DND-41 (cell line): ENCODE data around the gene KLK3.

Source experiments
- CTCF ChIP-seq: IDR thresholded peaks from 2 replicates; pipeline ENCODE4 v1.5.1; 2012; ENCODE audit warnings: borderline replicate concordance, low read length, moderate library complexity, mild to moderate bottlenecking; ENCODE audit not compliant: poor library complexity, severe bottlenecking; ENCODE audit errors: extremely low read depth
- EZH2 ChIP-seq: IDR thresholded peaks from 3 replicates; pipeline ENCODE4 v1.6.1; 2012; ENCODE audit warnings: borderline replicate concordance, low read depth, mild to moderate bottlenecking, moderate library complexity, low read length, inconsistent platforms; ENCODE audit not compliant: severe bottlenecking

GRCh38 chr19:50819636-50820035 is 35.1 kb upstream of the KLK3 start:
- TF ChIP-seq EZH2 (no peak), CTCF (no peak)
